Measurements from ENCODE around the gene DDHD1. TPM values are rescaled to one million over a fixed set of nuclear protein-coding genes. Genes with fewer than 3 reads are reported as not detected.

The DDHD1 gene
- total and polyA plus RNA-seq, 2 donors from 2014 or later = 2.1 to 11.9 TPM

DNA sequence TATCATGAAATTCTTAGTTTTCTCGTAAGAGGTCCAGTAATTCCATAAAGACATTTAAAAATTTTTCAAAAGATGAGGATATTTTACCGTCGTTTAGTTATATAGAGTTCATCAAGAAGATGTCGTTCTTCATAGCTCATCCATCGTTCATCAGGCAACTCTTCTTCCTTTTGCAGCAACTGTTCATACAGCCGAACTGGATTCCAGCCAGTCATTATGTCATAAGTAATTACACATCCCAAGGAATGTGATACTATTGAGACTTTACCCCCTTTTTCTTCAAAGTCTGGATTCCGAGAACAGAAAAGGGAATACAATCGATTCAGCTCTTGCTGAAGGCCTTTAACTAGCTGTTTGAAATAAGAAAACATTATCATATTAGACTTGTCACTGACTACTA lies 90.3 kb downstream of the DDHD1 start:
- H3K4me3 ChIP-seq (ENCODE audit: low read length in 3 of 3) = no peak overlapping the region
- H3K27ac ChIP-seq (ENCODE audit: low read depth in 2 of 2, low read length in 2 of 2) = no peak overlapping the region
- TF ChIP-seq, protein P1, sequence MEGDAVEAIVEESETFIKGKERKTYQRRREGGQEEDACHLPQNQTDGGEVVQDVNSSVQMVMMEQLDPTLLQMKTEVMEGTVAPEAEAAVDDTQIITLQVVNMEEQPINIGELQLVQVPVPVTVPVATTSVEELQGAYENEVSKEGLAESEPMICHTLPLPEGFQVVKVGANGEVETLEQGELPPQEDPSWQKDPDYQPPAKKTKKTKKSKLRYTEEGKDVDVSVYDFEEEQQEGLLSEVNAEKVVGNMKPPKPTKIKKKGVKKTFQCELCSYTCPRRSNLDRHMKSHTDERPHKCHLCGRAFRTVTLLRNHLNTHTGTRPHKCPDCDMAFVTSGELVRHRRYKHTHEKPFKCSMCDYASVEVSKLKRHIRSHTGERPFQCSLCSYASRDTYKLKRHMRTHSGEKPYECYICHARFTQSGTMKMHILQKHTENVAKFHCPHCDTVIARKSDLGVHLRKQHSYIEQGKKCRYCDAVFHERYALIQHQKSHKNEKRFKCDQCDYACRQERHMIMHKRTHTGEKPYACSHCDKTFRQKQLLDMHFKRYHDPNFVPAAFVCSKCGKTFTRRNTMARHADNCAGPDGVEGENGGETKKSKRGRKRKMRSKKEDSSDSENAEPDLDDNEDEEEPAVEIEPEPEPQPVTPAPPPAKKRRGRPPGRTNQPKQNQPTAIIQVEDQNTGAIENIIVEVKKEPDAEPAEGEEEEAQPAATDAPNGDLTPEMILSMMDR (IDR thresholded peaks at IDR 0.05; ENCODE audit: borderline replicate concordance, extremely low read depth, insufficient read depth) = no peak
- no peak for FAIRE-seq
- no peaks in the 10 kb centered on the region for H3K9me3 ChIP-seq (ENCODE audit: control insufficient read depth in 2 of 3, insufficient read depth in 1 of 3, low read length in 3 of 3)
- H3K4me1 ChIP-seq (ENCODE audit: control insufficient read depth in 2 of 3, insufficient read depth in 2 of 3, low read depth in 1 of 3, low read length in 3 of 3) = no peaks in the 10 kb centered on the region
- no peak for DNase-seq
- no peaks in the 10 kb centered on the region for H3K36me3 ChIP-seq (ENCODE audit: control insufficient read depth in 2 of 3, insufficient read depth in 3 of 3, low read length in 3 of 3)
- intact Hi-C loops (cut with DNase I) = no loop called here
- H3K9ac ChIP-seq (ENCODE audit: low read length in 3 of 3) = no peak overlapping the region
- no peaks in the 10 kb centered on the region for H3K27me3 ChIP-seq (ENCODE audit: control insufficient read depth, insufficient read depth, low read length)

DNA sequence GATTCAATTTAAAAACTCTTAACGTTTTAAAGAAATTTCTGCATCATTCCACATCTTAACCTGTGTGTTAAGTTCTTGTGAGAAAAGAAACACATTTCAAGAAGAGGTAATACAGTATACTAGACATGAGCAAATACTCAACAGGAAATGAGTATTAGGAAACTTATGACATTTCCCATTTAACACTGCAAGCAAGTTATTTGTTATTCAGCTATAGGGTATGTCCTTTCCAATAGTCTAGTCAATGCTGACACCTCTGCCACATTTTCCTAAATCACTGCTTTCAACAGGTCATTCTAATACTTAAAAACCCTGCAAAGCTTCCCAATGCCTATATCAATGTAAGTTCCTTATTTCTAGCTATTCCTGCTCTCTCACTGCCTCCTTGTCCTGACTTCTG lies 93.1 kb downstream of the DDHD1 start:
- FAIRE-seq (no peak), DNase-seq (no peak)
- Histone ChIP-seq H3K36me3 (ENCODE audit: control insufficient read depth in 2 of 3, insufficient read depth in 3 of 3, low read length in 3 of 3) (no peaks in the 10 kb centered on the region), H3K9me3 (ENCODE audit: control insufficient read depth in 2 of 3, insufficient read depth in 1 of 3, low read length in 3 of 3) (no peaks in the 10 kb centered on the region), H3K4me3 (ENCODE audit: low read length in 3 of 3) (no peak overlapping the region), H3K27me3 (ENCODE audit: control insufficient read depth, insufficient read depth, low read length) (no peaks in the 10 kb centered on the region), H3K27ac (ENCODE audit: low read depth in 2 of 2, low read length in 2 of 2) (no peak overlapping the region), H3K9ac (ENCODE audit: low read length in 3 of 3) (no peak overlapping the region), H3K4me1 (ENCODE audit: control insufficient read depth in 2 of 3, insufficient read depth in 2 of 3, low read depth in 1 of 3, low read length in 3 of 3) (no peaks in the 10 kb centered on the region)
- TF ChIP-seq, protein P1 (IDR thresholded peaks at IDR 0.05; ENCODE audit: borderline replicate concordance, extremely low read depth, insufficient read depth) = no peak
- intact Hi-C loops (cut with DNase I) = no loop called here

DNA sequence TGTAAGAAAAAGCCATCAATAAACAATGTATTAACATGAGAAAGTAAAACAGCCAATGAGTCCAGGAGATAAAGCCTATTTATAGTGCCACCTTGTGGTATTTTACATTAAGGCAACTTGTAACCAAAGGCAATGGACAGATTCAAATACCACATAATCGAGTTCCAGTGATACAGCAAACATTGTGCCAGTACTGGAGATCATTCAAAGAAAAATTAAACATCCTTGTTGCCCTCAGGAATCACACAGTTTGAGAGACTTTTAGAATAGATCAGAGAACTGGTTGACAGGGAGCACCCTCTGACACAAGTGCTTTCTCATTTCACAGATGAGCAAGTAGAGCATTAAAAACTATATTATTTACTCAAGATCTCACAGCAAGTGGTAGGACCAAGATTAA lies 98.1 kb downstream of the DDHD1 start:
- H3K27ac ChIP-seq (ENCODE audit: low read depth in 2 of 2, low read length in 2 of 2) = no peak overlapping the region
- H3K27me3 ChIP-seq (ENCODE audit: control insufficient read depth, insufficient read depth, low read length) = no peaks in the 10 kb centered on the region
- peak; percentile 96 for FAIRE-seq
- no peaks in the 10 kb centered on the region for H3K4me1 ChIP-seq (ENCODE audit: control insufficient read depth in 2 of 3, insufficient read depth in 2 of 3, low read depth in 1 of 3, low read length in 3 of 3)
- TF ChIP-seq, protein P1 (IDR thresholded peaks at IDR 0.05; ENCODE audit: borderline replicate concordance, extremely low read depth, insufficient read depth) = peak; percentile 70
- intact Hi-C loops (cut with DNase I) = loop anchor here (10.0 kb wide), 1 partner anchor 230 kb away; no protein-coding TSS in a partner anchor
- no peak overlapping the region for H3K4me3 ChIP-seq (ENCODE audit: low read length in 3 of 3)
- H3K9ac ChIP-seq (ENCODE audit: low read length in 3 of 3) = no peak overlapping the region
- H3K36me3 ChIP-seq (ENCODE audit: control insufficient read depth in 2 of 3, insufficient read depth in 3 of 3, low read length in 3 of 3) = no peaks in the 10 kb centered on the region
- no peaks in the 10 kb centered on the region for H3K9me3 ChIP-seq (ENCODE audit: control insufficient read depth in 2 of 3, insufficient read depth in 1 of 3, low read length in 3 of 3)
- peak in 2 of 5 donors; percentile 67 to 75 for DNase-seq

DNA sequence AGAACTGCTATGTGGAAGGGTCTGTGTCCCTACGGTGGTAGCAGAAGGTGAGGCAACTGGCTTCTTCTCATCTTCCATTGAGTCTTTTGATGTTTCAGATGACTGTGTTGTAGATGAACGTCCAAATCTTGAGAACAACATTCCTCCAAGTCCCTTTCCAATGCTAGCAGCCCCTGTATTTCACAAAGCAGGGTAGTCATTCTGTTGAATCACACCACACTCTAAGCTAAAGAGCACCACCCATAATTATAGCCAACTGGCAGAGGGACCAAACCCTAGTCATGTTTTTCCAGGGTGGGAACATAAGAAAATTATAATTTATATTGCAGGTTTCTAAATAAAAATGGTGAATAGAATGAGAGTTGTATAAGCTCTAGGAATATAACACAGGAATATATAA lies 98.7 kb downstream of the DDHD1 start:
- intact Hi-C loops (cut with DNase I) = loop anchor here (10.0 kb wide), 1 partner anchor 230 kb away; no protein-coding TSS in a partner anchor
- Histone ChIP-seq H3K27me3 (ENCODE audit: control insufficient read depth, insufficient read depth, low read length) (no peaks in the 10 kb centered on the region), H3K27ac (ENCODE audit: low read depth in 2 of 2, low read length in 2 of 2) (no peak overlapping the region), H3K4me3 (ENCODE audit: low read length in 3 of 3) (no peak overlapping the region), H3K36me3 (ENCODE audit: control insufficient read depth in 2 of 3, insufficient read depth in 3 of 3, low read length in 3 of 3) (no peaks in the 10 kb centered on the region), H3K9ac (ENCODE audit: low read length in 3 of 3) (no peak overlapping the region), H3K9me3 (ENCODE audit: control insufficient read depth in 2 of 3, insufficient read depth in 1 of 3, low read length in 3 of 3) (no peaks in the 10 kb centered on the region), H3K4me1 (ENCODE audit: control insufficient read depth in 2 of 3, insufficient read depth in 2 of 3, low read depth in 1 of 3, low read length in 3 of 3) (no peaks in the 10 kb centered on the region)
- DNase-seq = no peak
- FAIRE-seq = no peak
- TF ChIP-seq, protein P1 (IDR thresholded peaks at IDR 0.05; ENCODE audit: borderline replicate concordance, extremely low read depth, insufficient read depth) = no peak
